DOHH2 (cell line): ENCODE measurements around the gene TRPM2.

Experiments used
- H3F3A ChIP-seq: fragments of 200-600 bp; sonication (generic), shearing (Covaris generic); 2 replicates; pipeline ENCODE4 v1.6.0; 2016; ENCODE audit warnings: antibody characterized with exemption, mild to moderate bottlenecking; ENCODE audit not compliant: control insufficient read depth, insufficient read depth
- H3K27ac ChIP-seq: fragments of 200-600 bp; sonication (generic); 2 replicates; pipeline ENCODE4 v1.5.1; 2014; ENCODE audit warnings: low read depth, mild to moderate bottlenecking, low read length, moderate library complexity
- H3K27me3 ChIP-seq: fragments of 200-600 bp; sonication (generic); 2 replicates; pipeline ENCODE4 v1.6.1; 2014; ENCODE audit warnings: mild to moderate bottlenecking, low read length, mixed read lengths; ENCODE audit not compliant: control insufficient read depth
- H3K36me3 ChIP-seq: fragments of 200-600 bp; sonication (generic); 2 replicates; pipeline ENCODE4 v1.6.1; 2014; ENCODE audit warnings: mild to moderate bottlenecking, low read length, moderate library complexity, mixed read lengths; ENCODE audit not compliant: control insufficient read depth
- H3K4me1 ChIP-seq: fragments of 200-600 bp; sonication (generic); 2 replicates; pipeline ENCODE4 v1.6.1; 2014; ENCODE audit warnings: mild to moderate bottlenecking, low read length, mixed read lengths; ENCODE audit not compliant: control insufficient read depth
- H3K4me2 ChIP-seq: fragments of 200-600 bp; sonication (generic); 2 replicates; pipeline ENCODE4 v1.6.0; 2014; ENCODE audit warnings: mild to moderate bottlenecking, low read length, moderate library complexity
- H3K4me3 ChIP-seq: fragments of 200-600 bp; sonication (generic); 2 replicates; pipeline ENCODE4 v1.5.1; 2014; ENCODE audit warnings: mild to moderate bottlenecking, low read length, mixed read lengths
- H3K79me2 ChIP-seq: fragments of 200-600 bp; sonication (generic); 2 replicates; pipeline ENCODE4 v1.6.1; 2014; ENCODE audit warnings: mild to moderate bottlenecking, low read length, mixed read lengths; ENCODE audit not compliant: control insufficient read depth
- H3K9me2 ChIP-seq: fragments of 200-600 bp; sonication (generic); replicated peaks from 2 replicates; pipeline ENCODE4 v1.6.1; 2014; ENCODE audit warnings: mild to moderate bottlenecking, low read length, mixed read lengths; ENCODE audit not compliant: control insufficient read depth
- H3K9me3 ChIP-seq: fragments of 200-600 bp; sonication (generic); 2 replicates; pipeline ENCODE4 v1.6.1; 2014; ENCODE audit warnings: antibody characterized with exemption, low read length, mixed read lengths; ENCODE audit not compliant: control insufficient read depth, insufficient read depth
- H4K20me1 ChIP-seq: fragments of 200-600 bp; sonication (generic); 2 replicates; pipeline ENCODE4 v1.6.0; 2014; ENCODE audit warnings: low read depth, mild to moderate bottlenecking, antibody characterized with exemption, low read length, moderate library complexity; ENCODE audit not compliant: control insufficient read depth, insufficient read depth
- EZH2phosphoT487 ChIP-seq: fragments of 200-600 bp; sonication (generic); IDR thresholded peaks from 2 replicates; pipeline ENCODE4 v1.6.1; 2017; ENCODE audit warnings: borderline replicate concordance, mild to moderate bottlenecking, antibody characterized with exemption, low read length, moderate library complexity, mixed read lengths
- TF ChIP-seq, protein P1 (sequence below): fragments of 200-600 bp; sonication (generic); IDR thresholded peaks from one replicate; pipeline ENCODE4 v1.5.1; 2014; ENCODE audit warnings: antibody characterized with exemption, mild to moderate bottlenecking, low read depth, low read length; ENCODE audit not compliant: poor library complexity, severe bottlenecking

Gene TRPM2

DNA sequence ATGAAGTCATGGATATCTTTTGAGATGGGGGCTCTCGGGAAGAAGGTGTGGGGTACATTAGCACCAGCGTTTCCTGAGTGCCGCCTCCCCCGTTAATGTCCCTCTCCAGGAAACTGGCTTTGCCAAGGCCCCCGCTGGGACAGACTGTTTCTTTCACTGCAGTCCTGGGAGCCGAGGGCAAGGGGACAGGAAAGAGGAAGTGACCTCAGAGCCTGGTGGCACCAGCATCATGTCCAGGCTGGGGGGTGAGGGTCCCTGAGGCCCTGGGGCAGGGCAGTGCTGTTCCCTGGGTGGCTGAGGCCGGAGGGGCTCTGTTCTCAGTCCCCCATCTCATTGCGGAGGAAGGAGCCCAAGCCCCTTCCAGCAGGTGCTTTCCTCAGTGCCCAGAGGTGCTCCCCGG is 47.7 kb upstream of the TRPM2 start:
- Histone ChIP-seq H3K27me3 (no peaks in the 10 kb centered on the region), H3K4me2 (no peak overlapping the region), H3K36me3 (peaks cover 89% of the 10 kb centered on the region), H3K79me2 (peaks cover 68% of the 10 kb centered on the region), H3K4me1 (peaks cover 41% of the 10 kb centered on the region), H4K20me1 (peaks cover 29% of the 10 kb centered on the region; the same call in 1 of the 2 replicates), H3K9me2 (no peaks in the 10 kb centered on the region), H3F3A (no peaks in the 10 kb centered on the region; the same call in 1 of the 2 replicates), H3K4me3 (no peak overlapping the region), H3K9me3 (no peaks in the 10 kb centered on the region), H3K27ac (no peak overlapping the region)
- TF ChIP-seq, protein P1, sequence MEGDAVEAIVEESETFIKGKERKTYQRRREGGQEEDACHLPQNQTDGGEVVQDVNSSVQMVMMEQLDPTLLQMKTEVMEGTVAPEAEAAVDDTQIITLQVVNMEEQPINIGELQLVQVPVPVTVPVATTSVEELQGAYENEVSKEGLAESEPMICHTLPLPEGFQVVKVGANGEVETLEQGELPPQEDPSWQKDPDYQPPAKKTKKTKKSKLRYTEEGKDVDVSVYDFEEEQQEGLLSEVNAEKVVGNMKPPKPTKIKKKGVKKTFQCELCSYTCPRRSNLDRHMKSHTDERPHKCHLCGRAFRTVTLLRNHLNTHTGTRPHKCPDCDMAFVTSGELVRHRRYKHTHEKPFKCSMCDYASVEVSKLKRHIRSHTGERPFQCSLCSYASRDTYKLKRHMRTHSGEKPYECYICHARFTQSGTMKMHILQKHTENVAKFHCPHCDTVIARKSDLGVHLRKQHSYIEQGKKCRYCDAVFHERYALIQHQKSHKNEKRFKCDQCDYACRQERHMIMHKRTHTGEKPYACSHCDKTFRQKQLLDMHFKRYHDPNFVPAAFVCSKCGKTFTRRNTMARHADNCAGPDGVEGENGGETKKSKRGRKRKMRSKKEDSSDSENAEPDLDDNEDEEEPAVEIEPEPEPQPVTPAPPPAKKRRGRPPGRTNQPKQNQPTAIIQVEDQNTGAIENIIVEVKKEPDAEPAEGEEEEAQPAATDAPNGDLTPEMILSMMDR: no peak
- no peak for TF ChIP-seq EZH2phosphoT487

DNA sequence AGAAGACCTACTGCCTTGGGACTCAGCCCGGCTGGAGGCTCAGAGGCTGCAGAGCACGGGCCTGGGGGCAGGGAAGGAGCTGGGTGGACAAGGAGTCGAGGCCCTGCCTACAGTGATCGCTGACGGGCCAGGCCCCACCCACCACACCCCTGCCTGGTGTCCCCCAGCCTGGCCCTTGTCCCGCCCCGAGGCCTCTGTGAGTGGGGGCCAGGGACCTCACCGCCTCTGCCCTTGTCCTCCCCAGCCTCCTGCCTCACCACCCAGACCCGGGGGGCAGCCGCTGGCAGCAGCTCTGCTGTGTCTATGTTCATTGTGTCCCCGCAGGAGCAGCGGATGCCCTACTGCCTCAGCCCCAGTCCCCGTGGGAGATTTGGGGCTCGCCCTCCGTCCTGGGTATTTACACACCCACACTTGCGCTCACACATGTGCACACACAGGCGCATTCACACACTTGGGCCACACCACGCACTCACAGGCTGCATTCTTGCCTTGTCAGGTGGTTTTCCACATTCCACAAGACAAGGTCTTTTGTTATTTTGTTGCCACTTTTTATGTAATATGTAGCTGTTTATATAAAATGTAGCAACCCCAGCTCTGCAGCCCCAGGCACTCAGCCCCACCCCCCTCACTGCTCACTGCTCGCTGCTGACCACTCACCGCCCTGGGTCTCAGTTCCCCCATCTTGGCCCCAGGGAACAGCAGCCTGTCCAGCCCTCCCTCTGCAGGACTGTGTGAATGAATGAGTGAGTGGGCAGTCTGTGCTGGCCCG is 46.3 kb upstream of the TRPM2 start:
- H4K20me1 ChIP-seq: peaks cover 19% of the 10 kb centered on the region; the same call in 1 of the 2 replicates
- no peaks in the 10 kb centered on the region; the same call in 1 of the 2 replicates for H3F3A ChIP-seq
- no peaks in the 10 kb centered on the region for H3K27me3 ChIP-seq
- H3K79me2 ChIP-seq: peaks cover 54% of the 10 kb centered on the region
- TF ChIP-seq, protein P1: no peak
- no peak for TF ChIP-seq EZH2phosphoT487
- H3K4me3 ChIP-seq: no peak overlapping the region
- no peaks in the 10 kb centered on the region for H3K9me2 ChIP-seq
- H3K27ac ChIP-seq: no peak overlapping the region
- peaks cover 28% of the 10 kb centered on the region for H3K4me1 ChIP-seq
- H3K4me2 ChIP-seq: no peak overlapping the region
- no peaks in the 10 kb centered on the region for H3K9me3 ChIP-seq
- H3K36me3 ChIP-seq: peaks cover 91% of the 10 kb centered on the region

DNA sequence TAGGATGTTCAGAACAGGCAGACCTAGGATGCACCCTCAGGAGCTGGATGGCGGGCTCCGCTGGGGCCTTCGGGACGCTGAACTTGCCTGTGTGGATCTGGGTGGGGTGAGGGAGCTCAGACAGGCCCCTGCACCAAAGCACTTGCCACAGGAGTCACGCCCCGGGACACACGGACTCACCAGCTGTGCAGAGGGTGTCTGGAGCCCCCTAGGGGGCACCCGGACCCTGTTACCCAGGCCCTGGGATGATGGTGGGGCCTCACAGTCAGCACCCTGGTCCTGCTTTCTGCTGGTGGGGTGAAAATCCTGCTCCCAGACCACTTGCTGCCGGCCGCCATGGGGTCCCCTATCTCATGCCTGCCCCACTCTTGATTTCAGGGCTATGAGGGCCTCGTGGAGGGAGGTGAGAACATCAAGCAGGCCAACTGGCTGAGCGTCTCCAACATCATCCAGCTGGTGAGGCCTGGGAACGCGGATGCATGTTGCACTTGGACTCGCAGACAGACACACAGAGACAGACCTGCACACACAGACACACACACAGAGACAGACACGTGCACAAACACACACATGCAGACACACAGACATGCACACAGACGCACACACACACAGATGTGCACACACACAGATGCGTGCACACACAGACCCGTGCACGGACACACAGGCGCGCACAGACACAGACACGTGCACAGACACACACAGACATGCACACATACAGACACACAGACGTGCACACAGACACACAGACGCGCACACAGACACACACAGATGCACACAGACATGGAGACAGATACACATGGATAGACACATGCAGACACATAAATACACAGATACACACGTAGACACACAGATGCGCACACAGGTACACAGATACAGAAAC is 42.6 kb upstream of the TRPM2 start:
- 0 out of 2 replicates have a peak, but pooled peaks cover 6% of the 10 kb centered on the region for H4K20me1 ChIP-seq

More for the DNA sequence above, 42.6 kb upstream of the TRPM2 start:
- peaks cover 91% of the 10 kb centered on the region for H3K36me3 ChIP-seq
- H3K27me3 ChIP-seq: no peaks in the 10 kb centered on the region
- TF ChIP-seq, protein P1: peak; percentile 44
- no peak for TF ChIP-seq EZH2phosphoT487
- no peaks in the 10 kb centered on the region for H3K9me2 ChIP-seq
- no peaks in the 10 kb centered on the region for H3F3A ChIP-seq
- no peaks in the 10 kb centered on the region for H3K4me1 ChIP-seq
- no peak overlapping the region for H3K4me3 ChIP-seq
- no peak overlapping the region for H3K27ac ChIP-seq
- no peaks in the 10 kb centered on the region for H3K9me3 ChIP-seq
- no peak overlapping the region for H3K4me2 ChIP-seq
- H3K79me2 ChIP-seq: peaks cover 16% of the 10 kb centered on the region
